GM18951 (cell line): ENCODE data around the gene TEX11.
"Not testable (repeated sequence)": the region's sequence is repeated elsewhere in the genome, so short reads cannot be mapped to it uniquely, and the experiment has no call there.

Source experiments
- POLR2A ChIP-seq: IDR thresholded peaks from 4 replicates; pipeline ENCODE4 v1.6.1; 2011; ENCODE audit warnings: mild to moderate bottlenecking; ENCODE audit not compliant: insufficient read length, insufficient read depth; ENCODE audit errors: extremely low read depth
- in situ Hi-C: fragments of 300-500 bp; cut with MboI; formaldehyde crosslinking; loops from one replicate; pipeline ENCODE4 v1.12.0; 2022; ENCODE audit warnings: low sequenced_read_pairs, mixed read lengths, inconsistent platforms; ENCODE audit not compliant: unreplicated experiment

TEX11 gene

GRCh38 chrX:70613295-70613694, 295.2 kb downstream of the TEX11 start:
- in situ Hi-C loops, result no loop called here
- no peak for TF ChIP-seq POLR2A

DNA sequence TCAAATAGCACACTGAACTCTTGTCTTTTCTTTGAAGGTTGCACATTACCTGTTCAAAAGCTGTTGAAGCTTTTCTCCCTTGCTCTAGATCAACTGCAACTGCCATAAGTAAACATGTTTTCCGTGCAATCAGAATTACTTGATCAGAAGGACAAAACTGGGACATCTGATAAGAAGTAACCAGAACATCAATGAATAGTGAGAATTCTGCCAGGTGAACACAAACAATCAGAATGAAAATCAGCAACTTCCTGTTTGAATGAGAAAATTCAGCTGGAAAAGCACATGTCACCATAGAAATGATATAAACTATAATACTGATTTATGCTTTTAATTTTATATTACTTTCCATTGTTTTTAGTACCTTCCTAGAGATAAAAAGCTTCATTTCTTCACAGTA, 303.2 kb downstream of the TEX11 start:
- in situ Hi-C loops, result no loop called here
- no peak for TF ChIP-seq POLR2A

DNA sequence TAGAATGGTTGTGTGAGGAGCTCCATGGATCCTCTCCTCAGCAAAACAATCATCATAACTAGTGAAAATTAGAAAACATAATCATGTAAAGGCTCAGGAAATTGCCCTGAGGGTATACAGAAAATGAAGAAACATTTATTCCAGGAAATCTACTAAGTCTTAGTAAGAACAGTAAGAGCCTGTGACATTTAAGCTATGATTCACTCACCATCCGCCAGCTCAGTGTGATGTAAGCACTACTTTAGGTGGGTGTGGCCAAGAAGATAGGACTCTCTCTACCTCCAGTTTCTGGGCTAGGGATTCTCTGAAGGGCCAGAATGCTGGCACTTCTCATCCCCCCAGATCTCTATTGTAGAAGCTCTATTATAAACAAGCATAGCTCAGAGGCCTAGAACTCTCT, 316.4 kb downstream of the TEX11 start:
- in situ Hi-C loops, result no loop called here
- no peak for TF ChIP-seq POLR2A

GRCh38 chrX:70587158-70587557, 321.4 kb downstream of the TEX11 start:
- in situ Hi-C loops, result not testable (repeated sequence)

GRCh38 chrX:70577442-70577841, 331.1 kb downstream of the TEX11 start:
- TF ChIP-seq POLR2A, result no peak
- in situ Hi-C loops, result no loop called here

DNA sequence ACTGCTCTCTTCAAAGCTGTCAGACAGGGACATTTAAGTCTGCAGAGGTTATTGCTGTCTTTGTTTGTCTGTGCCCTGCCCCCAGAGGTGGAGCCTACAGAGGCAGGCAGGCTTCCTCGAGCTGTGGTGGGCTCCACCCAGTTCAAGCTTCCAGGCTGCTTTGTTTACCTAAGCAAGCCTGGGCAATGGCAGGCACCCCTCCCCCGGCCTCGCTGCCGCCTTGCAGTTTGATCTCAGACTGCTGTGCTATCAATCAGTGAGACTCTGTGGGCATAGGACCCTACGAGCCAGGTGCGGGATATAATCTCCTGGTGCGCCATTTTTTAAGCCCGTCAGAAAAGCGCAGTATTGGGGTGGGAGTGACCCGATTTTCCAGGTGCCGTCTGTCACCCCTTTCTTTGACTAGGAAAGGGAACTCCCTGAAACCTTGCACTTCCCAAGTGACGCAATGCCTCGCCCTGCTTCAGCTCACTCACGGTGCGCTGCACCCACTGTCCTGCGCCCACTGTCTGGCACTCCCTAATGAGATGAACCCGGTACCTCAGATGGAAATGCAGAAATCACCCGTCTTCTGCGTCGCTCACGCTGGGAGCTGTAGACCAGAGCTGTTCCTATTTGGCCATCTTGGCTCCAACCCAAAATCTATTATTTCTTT, 338.5 kb downstream of the TEX11 start:
- in situ Hi-C loops, result not testable (repeated sequence)

- in situ Hi-C loops, result no loop called here
- no peak for TF ChIP-seq POLR2A
These were observed 353.6 kb downstream of the TEX11 start for GRCh38 chrX:70554948-70555347.

DNA sequence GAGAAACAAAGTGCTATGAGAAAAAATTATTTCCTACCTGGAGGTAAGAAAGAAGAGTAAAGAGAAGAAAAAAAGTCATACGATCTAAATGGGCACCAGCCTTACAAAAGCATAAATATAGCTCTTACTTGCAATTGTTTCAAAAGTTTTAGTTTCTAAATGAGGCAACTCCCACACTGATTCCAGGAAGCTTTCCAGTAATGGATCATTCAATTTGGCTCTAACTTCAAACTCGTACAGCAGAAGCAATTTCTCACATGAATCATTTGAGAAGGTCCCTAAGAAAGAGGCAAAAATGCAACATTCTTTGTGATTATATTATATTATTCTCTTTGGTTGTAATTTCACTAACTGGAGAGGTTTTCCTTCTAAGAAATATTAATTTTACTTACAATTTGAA, 354.0 kb downstream of the TEX11 start:
- in situ Hi-C loops, result no loop called here
- TF ChIP-seq POLR2A, result no peak

GRCh38 chrX:70554081-70554480, 354.4 kb downstream of the TEX11 start:
- no peak for TF ChIP-seq POLR2A
- in situ Hi-C loops, result no loop called here

DNA sequence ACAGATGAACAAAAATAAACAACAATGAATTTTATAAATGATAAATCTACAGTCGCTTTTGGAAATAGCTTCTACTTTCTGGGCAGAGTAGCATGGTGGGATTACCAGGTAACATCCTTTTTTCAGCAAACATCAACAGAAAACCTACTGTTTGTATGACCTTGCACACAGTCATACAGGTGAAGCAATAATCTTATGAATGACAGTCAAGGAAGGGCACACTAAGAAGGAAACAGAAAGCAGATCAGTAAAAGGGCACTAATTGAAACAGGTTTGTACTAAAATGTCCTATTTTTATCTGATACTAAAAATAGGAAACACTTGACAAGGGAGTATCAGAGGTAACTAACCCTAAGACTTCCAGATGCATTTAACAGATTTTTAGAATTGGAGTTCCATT, 355.0 kb downstream of the TEX11 start:
- in situ Hi-C loops, result no loop called here
- no peak for TF ChIP-seq POLR2A

GRCh38 chrX:70552130-70552704, 356.3 kb downstream of the TEX11 start:
- TF ChIP-seq POLR2A, result no peak
- in situ Hi-C loops, result no loop called here

DNA sequence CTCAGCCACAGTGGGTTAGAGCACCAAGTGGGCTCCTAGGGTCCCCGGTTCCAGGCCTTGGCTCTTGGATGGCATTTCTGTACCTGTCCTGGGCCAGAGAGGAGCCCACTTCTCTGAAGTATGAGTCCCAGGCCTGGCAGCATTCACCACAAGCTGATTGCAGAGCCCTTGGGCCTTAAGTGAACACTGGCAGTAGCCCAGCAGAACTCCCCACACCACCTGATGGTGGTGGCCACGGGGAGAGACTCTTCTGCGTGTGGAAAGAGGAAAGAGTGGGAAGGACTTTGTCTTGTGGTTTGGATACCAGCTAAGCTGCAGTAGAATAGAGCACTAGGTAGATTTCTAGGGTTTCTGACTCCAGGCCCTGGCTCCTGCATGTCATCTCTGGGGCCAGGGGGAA, 359.1 kb downstream of the TEX11 start:
- in situ Hi-C loops, result no loop called here
- no peak for TF ChIP-seq POLR2A

DNA sequence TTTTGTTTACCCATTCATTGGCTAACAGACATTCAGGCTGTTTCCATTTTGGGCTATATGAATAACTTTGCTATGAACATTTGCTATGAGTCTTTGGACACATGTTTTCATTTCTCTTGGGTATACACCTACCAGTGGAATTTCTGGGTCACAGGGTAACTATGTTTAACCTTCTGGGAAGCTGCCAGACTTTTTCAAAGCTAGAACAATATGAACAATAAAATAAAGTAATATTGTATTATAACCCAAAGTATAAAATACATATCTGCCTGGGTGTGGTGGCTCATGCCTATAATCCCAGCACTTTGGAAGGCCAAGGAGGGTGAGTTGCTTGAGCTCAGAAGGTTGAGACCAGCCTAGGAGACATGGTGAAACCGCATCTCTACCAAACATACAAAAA, 373.3 kb downstream of the TEX11 start:
- in situ Hi-C loops, result no loop called here
- TF ChIP-seq POLR2A, result no peak

DNA sequence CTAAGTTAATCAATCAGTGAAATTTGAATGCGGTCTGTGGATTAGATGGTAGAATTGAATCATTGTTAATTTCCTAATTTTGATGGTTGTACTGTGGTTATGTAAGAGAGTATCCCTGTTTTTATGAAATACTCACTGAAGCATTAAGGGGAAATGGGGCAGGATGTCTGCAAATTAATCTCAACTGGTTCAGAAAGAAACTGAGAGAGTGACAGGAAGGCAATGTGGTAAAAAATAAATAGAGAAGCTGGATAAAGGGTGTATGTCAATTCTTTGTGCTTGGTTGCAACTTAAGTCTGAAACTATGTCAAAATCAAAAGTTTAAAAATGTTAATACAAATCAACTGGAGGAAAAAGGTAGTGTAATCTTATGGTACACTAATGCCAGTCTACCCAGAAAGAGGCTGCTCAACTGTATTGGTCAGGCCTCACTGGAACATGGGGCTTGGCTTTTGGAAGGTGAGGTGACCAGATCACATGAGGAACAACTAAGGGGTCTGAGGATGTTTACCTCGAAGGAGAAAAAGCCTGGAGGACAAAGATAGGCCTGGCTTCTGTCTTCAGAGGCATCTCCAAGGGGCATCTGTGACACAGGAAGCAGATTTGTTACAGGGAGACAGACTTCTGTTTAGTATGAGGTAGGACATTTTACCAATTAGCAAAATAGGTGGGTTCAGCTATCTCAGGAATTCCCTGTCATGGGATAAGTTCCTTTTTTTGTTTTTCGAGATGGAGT, 380.7 kb downstream of the TEX11 start:
- no peak for TF ChIP-seq POLR2A
- in situ Hi-C loops, result no loop called here

DNA sequence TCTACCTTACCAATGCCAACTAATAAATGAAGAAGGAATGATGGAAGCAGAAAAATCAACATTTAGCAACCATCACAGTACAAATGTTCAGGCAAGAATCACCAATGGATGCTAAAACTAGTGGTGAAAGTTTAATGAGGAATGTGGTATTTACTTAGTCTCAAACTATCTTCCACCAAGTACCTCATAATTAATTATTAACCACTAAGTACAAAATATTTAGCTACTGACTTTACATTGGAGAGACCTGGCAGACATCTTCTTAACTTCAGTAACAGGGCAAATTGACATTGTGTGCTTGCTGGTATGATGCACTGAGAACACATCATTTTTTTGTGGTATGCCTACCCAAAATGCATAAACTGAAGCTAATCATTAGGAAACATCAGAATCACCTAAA, 381.5 kb downstream of the TEX11 start:
- in situ Hi-C loops, result no loop called here
- TF ChIP-seq POLR2A, result no peak

DNA sequence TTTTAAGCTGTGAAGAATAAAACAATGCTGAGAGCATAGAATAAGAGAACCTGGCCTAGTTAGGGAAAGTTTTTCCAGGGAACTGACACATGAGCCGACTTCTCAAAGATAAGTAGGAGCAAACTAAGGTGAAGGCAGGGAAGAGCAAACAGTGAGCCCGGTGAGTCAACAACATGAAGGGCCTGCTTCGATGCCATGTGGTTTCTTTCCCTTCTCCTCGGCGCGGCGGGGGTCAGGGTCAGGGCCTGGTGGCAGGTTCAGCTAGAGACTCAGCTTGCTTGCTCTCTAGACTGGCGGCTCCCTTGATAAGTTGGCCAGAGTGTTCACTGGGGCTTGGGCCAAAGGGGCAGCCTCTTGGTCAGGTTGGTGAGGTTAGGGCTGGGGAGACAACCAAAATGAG, 382.8 kb downstream of the TEX11 start:
- TF ChIP-seq POLR2A, result no peak
- in situ Hi-C loops, result no loop called here

- in situ Hi-C loops, result not testable (repeated sequence)
These were observed 392.8 kb downstream of the TEX11 start for GRCh38 chrX:70515692-70516091.

GRCh38 chrX:70515270-70515669, 393.2 kb downstream of the TEX11 start:
- in situ Hi-C loops, result not testable (repeated sequence)
